HCT116 (cell line): ENCODE measurements around the gene PLS3. TPM values are rescaled to one million over a fixed set of nuclear protein-coding genes. Genes with fewer than 3 reads are reported as not detected.

Experiments
- ATAC-seq: fragments of 200-7000 bp; cut with Tn5 transposase; 2 replicates; pipeline ENCODE4 v1.9.1; 2020; ENCODE audit warnings: mild to moderate bottlenecking, moderate library complexity
- BruUV-seq: library from RNA; stranded (reverse); fragments of 400-500 nt; replicated peaks from 2 replicates; lab custom pipeline; 2021; lab: Mats Ljungman, UMichigan
- CTCF ChIA-PET: fragments of 300-600 bp; sonication (Branson Sonifier 250); formaldehyde crosslinking; loops from one replicate; lab custom pipeline; 2021; ENCODE audit warnings: antibody characterized with exemption; lab: Charles Lee
- POLR2A ChIA-PET: fragments of 300-600, 350-600 bp; sonication (Branson Sonifier 250); formaldehyde crosslinking; loops from one replicate; lab custom pipeline; 2021; ENCODE audit warnings: antibody characterized with exemption; lab: Charles Lee
- RAD21 ChIA-PET, 2 experiments: fragments of 300-600 bp; sonication (Branson Sonifier 250); formaldehyde crosslinking; loops; one replicate each; lab custom pipeline; 2023; ENCODE audit warnings: low total read pairs in 2 of 2; ENCODE audit not compliant: uncharacterized antibody in 2 of 2, unreplicated experiment in 2 of 2, low non-redundant PET in 1 of 2; lab: Charles Lee
- DNase-seq: peaks from one replicate; pipeline ENCODE4 v3.0.0-alpha.2; 2010; ENCODE audit warnings: low read depth, low spot score
- H2AFZ ChIP-seq: fragments of 200-600 bp; shearing (Covaris generic), sonication (generic); 2 replicates; pipeline ENCODE4 v1.6.1; 2017; ENCODE audit warnings: low read depth, mixed run types, mixed read lengths, antibody characterized with exemption, low read length; ENCODE audit not compliant: poor library complexity, severe bottlenecking
- H3K27ac ChIP-seq: 2 replicates; pipeline ENCODE4 v1.5.1; 2012; ENCODE audit warnings: low read depth, low read length
- H3K27me3 ChIP-seq: fragments of 200-600 bp; sonication (generic); 2 replicates; pipeline ENCODE4 v1.6.1; 2016; ENCODE audit warnings: mixed run types, low read length, mixed read lengths; ENCODE audit not compliant: insufficient read depth
- H3K36me3 ChIP-seq, 2 experiments: fragments of 200-500 bp in 1 of 2; fragments of 200-600 bp in 1 of 2; sonication (Bioruptor generic) in 1 of 2; sonication (generic) in 1 of 2; 2 replicates each; pipeline versions ENCODE4 v1.5.1 to v1.6.1; 2014 to 2016; ENCODE audit warnings: low read length in 2 of 2, inconsistent platforms in 1 of 2, mixed read lengths in 1 of 2, mixed run types in 1 of 2; ENCODE audit not compliant: insufficient read depth in 2 of 2, control insufficient read depth in 1 of 2
- H3K4me1 ChIP-seq, 2 experiments: fragments of 200-600 bp in 1 of 2; sonication (generic) in 1 of 2; 2 replicates each; pipeline versions ENCODE4 v1.5.1 to v1.6.1; 2012 to 2017; ENCODE audit warnings: low read length in 2 of 2, inconsistent platforms in 1 of 2, mild to moderate bottlenecking in 1 of 2, mixed read lengths in 1 of 2, mixed run types in 1 of 2, moderate library complexity in 1 of 2; ENCODE audit not compliant: insufficient read depth in 2 of 2, control insufficient read depth in 1 of 2
- H3K4me2 ChIP-seq: fragments of 200-600 bp; sonication (generic); 2 replicates; pipeline ENCODE4 v1.6.1; 2017; ENCODE audit warnings: mixed run types, low read length, mixed read lengths
- H3K4me3 ChIP-seq, 2 experiments: fragments of 200-600 bp in 1 of 2; sonication (generic) in 1 of 2; replicated peaks in 1 of 2; 2 replicates each; pipeline ENCODE4 v1.5.1; 2011 to 2016; ENCODE audit warnings: low read length in 2 of 2, control low read depth in 1 of 2, low read depth in 1 of 2, mild to moderate bottlenecking in 1 of 2, mixed read lengths in 1 of 2, mixed run types in 1 of 2
- H3K79me2 ChIP-seq: fragments of 200-600 bp; sonication (generic); 2 replicates; pipeline ENCODE4 v1.6.1; 2017; ENCODE audit warnings: mild to moderate bottlenecking, mixed run types, low read length, moderate library complexity, mixed read lengths; ENCODE audit not compliant: insufficient read depth
- H3K9ac ChIP-seq: fragments of 200-600 bp; sonication (generic); 2 replicates; pipeline ENCODE4 v1.6.1; 2016; ENCODE audit warnings: low read length, mixed read lengths
- H3K9me2 ChIP-seq: fragments of 200-600 bp; sonication (generic), shearing (Covaris generic); 2 replicates; pipeline ENCODE4 v1.6.1; 2017; ENCODE audit warnings: mixed run types, mild to moderate bottlenecking, moderate library complexity; ENCODE audit not compliant: insufficient read depth
- H3K9me3 ChIP-seq, 2 experiments: fragments of 200-500 bp in 1 of 2; fragments of 200-600 bp in 1 of 2; sonication (Bioruptor generic) in 1 of 2; sonication (generic) in 1 of 2; 2 replicates each; pipeline ENCODE4 v1.6.1; 2014 to 2017; ENCODE audit warnings: low read length in 2 of 2, mixed read lengths in 2 of 2, inconsistent platforms in 1 of 2, low read depth in 1 of 2, mild to moderate bottlenecking in 1 of 2, mixed run types in 1 of 2, moderate library complexity in 1 of 2; ENCODE audit not compliant: control insufficient read depth in 1 of 2, insufficient read depth in 1 of 2
- H4K20me1 ChIP-seq: fragments of 200-600 bp; sonication (generic), shearing (Covaris generic); 2 replicates; pipeline ENCODE4 v1.6.1; 2017; ENCODE audit warnings: mixed run types, mild to moderate bottlenecking, moderate library complexity; ENCODE audit not compliant: insufficient read depth
- ATF3 ChIP-seq: IDR thresholded peaks from 2 replicates; pipeline ENCODE4 v1.6.1; 2012
- CTCF ChIP-seq, 3 experiments: fragments of 200-600 bp in 1 of 3; sonication (generic) in 1 of 3; IDR thresholded peaks in 2 of 3; conservative IDR thresholded peaks in 1 of 3; 2 replicates each; pipeline ENCODE4 v1.5.1; 2012 to 2017; ENCODE audit warnings: low read depth in 2 of 3, low read length in 2 of 3, antibody characterized with exemption in 1 of 3, borderline replicate concordance in 1 of 3, control low read depth in 1 of 3, mild to moderate bottlenecking in 1 of 3, mixed read lengths in 1 of 3, mixed run types in 1 of 3, moderate library complexity in 1 of 3; ENCODE audit not compliant: insufficient read depth in 1 of 3
- EGR1 ChIP-seq: IDR thresholded peaks from 2 replicates; pipeline ENCODE4 v1.6.1; 2012; ENCODE audit warnings: low read depth
- ELF1 ChIP-seq: IDR thresholded peaks from 2 replicates; pipeline ENCODE4 v1.6.1; 2012; ENCODE audit warnings: low read depth, borderline replicate concordance
- EZH2phosphoT487 ChIP-seq: fragments of 200-600 bp; IDR thresholded peaks from 2 replicates; pipeline ENCODE4 v1.6.1; 2018; ENCODE audit warnings: antibody characterized with exemption, borderline replicate concordance
- JUND ChIP-seq: IDR thresholded peaks from 2 replicates; pipeline ENCODE4 v1.6.1; 2012
- MAX ChIP-seq: IDR thresholded peaks from 2 replicates; pipeline ENCODE4 v1.6.1; 2012
- POLR2A ChIP-seq: IDR thresholded peaks from 2 replicates; pipeline ENCODE4 v1.7.0; 2011; ENCODE audit warnings: borderline replicate concordance; ENCODE audit not compliant: insufficient read depth, insufficient read length; ENCODE audit errors: extremely low read depth
- POLR2AphosphoS5 ChIP-seq: IDR thresholded peaks from 2 replicates; pipeline ENCODE4 v1.6.1; 2011; ENCODE audit warnings: mild to moderate bottlenecking, low read depth, low read length, moderate library complexity
- RAD21 ChIP-seq: IDR thresholded peaks from 2 replicates; pipeline ENCODE4 v1.6.1; 2012; ENCODE audit warnings: low read depth, mild to moderate bottlenecking
- REST ChIP-seq: IDR thresholded peaks from 2 replicates; pipeline ENCODE4 v1.6.1; 2012; ENCODE audit warnings: low read depth
- TCF7L2 ChIP-seq: IDR thresholded peaks from 2 replicates; pipeline ENCODE4 v1.7.0; 2011; ENCODE audit warnings: borderline replicate concordance, inconsistent platforms; ENCODE audit not compliant: insufficient read depth, insufficient read length; ENCODE audit errors: extremely low read depth
- ZBTB33 ChIP-seq: IDR thresholded peaks from 2 replicates; pipeline ENCODE4 v1.6.1; 2011; ENCODE audit warnings: mild to moderate bottlenecking, low read length, moderate library complexity; ENCODE audit not compliant: insufficient replicate concordance; ENCODE audit errors: extremely low read depth
- ZFX ChIP-seq: fragments of 450-650 bp; IDR thresholded peaks from 2 replicates; pipeline ENCODE4 v1.6.1; 2017
- ZNF274 ChIP-seq: fragments of 200-500 bp; sonication (Bioruptor generic); IDR thresholded peaks from 2 replicates; pipeline ENCODE4 v1.6.1; 2014; ENCODE audit warnings: mild to moderate bottlenecking, low read depth, low read length, inconsistent platforms
- intact Hi-C: fragments of 100-400 bp; cut with micrococcal nuclease; formaldehyde crosslinking; loops from 2 replicates; pipeline ENCODE4 v1.10.0; 2022
- total RNA-seq: library from RNA; stranded (reverse); gene quantifications from one replicate; pipeline ENCODE4 v1.2.1, GENCODE V29; 2021; ENCODE audit not compliant: unreplicated experiment

The PLS3 gene
- total RNA-seq, 1 experiment from 2014 or later: 50.8 TPM

GRCh38 chrX:115584696-115585095 lies 23.7 kb downstream of the PLS3 start:
- ATAC-seq (no peak), DNase-seq (no peak)
- Histone ChIP-seq H3K9me3 (no peaks in the 10 kb centered on the region), H3K4me3 (no peak overlapping the region), H3K4me1 (peaks cover 0 to under 1% of the 10 kb centered on the region in 2 experiments; a peak in 1 of 4 replicates), H3K79me2 (peaks cover 38% of the 10 kb centered on the region), H4K20me1 (no peaks in the 10 kb centered on the region), H3K36me3 (no peaks in the 10 kb centered on the region; a peak in 1 of 4 replicates), H3K27ac (no peak overlapping the region), H3K27me3 (no peaks in the 10 kb centered on the region), H3K4me2 (no peak overlapping the region), H3K9me2 (no peaks in the 10 kb centered on the region), H2AFZ (no peak overlapping the region), H3K9ac (no peak overlapping the region)
- ChIA-PET CTCF (no interaction called here), RAD21 (no interaction called here), POLR2A (no interaction called here)
- no TSS peak for BruUV-seq
- intact Hi-C loops: no loop called here
- TF ChIP-seq RAD21: no peak
- TF ChIP-seq JUND: no peak
- no peak for TF ChIP-seq ATF3
- no peak for TF ChIP-seq TCF7L2
- TF ChIP-seq POLR2AphosphoS5: no peak
- TF ChIP-seq EZH2phosphoT487: no peak
- TF ChIP-seq ZNF274: no peak
- no peak for TF ChIP-seq POLR2A
- TF ChIP-seq CTCF (IDR thresholded peaks at IDR 0.05 in 2 of 3, conservative IDR thresholded peaks at IDR 0.05 in 1 of 3; ENCODE audit: borderline replicate concordance in 1 of 3, insufficient read depth in 1 of 3, low read depth in 2 of 3, low read length in 2 of 3): no peak
- no peak for TF ChIP-seq EGR1
- TF ChIP-seq MAX: no peak
- no peak for TF ChIP-seq ELF1
- TF ChIP-seq ZFX: no peak
- TF ChIP-seq REST: no peak
- TF ChIP-seq ZBTB33: no peak
